Neural progenitor cell (in vitro differentiated cells): ENCODE measurements around the gene CELF4.

Source experiments
- EZH2 ChIP-seq: fragments of 200-600 bp; sonication (generic); IDR thresholded peaks from 2 replicates; pipeline ENCODE4 v1.6.1; 2017; ENCODE audit warnings: antibody characterized with exemption, mild to moderate bottlenecking, moderate library complexity
- EZH2phosphoT487 ChIP-seq: fragments of 200-600 bp; sonication (generic); IDR thresholded peaks from 2 replicates; pipeline ENCODE4 v1.6.1; 2017; ENCODE audit warnings: antibody characterized with exemption
- TF ChIP-seq, protein P1 (sequence below): fragments of 200-600 bp; sonication (generic); IDR thresholded peaks from 2 replicates; pipeline ENCODE4 v1.5.1; 2017; ENCODE audit warnings: antibody characterized with exemption, mild to moderate bottlenecking

DNA sequence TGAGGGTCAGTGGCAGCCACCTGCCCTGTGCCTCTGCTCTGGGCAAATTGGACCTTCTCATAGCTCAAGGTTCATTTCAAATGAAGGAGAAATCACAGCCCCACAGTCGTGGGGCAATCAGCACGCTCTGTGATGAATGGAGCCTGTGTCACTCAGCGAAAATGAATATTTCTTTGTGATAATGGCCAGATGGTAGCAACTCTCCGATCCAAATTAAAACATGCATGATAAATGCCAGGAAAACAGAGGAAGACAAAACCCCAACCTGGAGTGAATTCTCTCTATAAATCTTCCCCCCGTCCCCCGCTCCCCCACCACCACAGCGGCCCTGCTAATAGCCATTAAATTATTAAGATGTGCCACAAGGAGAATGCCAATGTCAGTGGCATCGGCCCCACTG, 258.4 kb downstream of the CELF4 start:
- TF ChIP-seq, protein P1, sequence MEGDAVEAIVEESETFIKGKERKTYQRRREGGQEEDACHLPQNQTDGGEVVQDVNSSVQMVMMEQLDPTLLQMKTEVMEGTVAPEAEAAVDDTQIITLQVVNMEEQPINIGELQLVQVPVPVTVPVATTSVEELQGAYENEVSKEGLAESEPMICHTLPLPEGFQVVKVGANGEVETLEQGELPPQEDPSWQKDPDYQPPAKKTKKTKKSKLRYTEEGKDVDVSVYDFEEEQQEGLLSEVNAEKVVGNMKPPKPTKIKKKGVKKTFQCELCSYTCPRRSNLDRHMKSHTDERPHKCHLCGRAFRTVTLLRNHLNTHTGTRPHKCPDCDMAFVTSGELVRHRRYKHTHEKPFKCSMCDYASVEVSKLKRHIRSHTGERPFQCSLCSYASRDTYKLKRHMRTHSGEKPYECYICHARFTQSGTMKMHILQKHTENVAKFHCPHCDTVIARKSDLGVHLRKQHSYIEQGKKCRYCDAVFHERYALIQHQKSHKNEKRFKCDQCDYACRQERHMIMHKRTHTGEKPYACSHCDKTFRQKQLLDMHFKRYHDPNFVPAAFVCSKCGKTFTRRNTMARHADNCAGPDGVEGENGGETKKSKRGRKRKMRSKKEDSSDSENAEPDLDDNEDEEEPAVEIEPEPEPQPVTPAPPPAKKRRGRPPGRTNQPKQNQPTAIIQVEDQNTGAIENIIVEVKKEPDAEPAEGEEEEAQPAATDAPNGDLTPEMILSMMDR = no peak
- TF ChIP-seq EZH2 = no peak
- TF ChIP-seq EZH2phosphoT487 = no peak
